ENCODE measurements around the gene XIRP2.

XIRP2 gene

GRCh38 chr2:167292430-167293171, 404.3 kb downstream of the XIRP2 start, which contains the start of gene B3GALT1:
B3GALT1 (plus strand) TSS chr2:167293001.
- DNase-seq (ENCODE audit: low read depth in 3 of 3): peak in 2 of 3 experiments; percentile 28 to 64

- no peak for DNase-seq (ENCODE audit: low read depth in 3 of 3)
Observed at GRCh38 chr2:167293172-167293781, 405.0 kb downstream of the XIRP2 start.

GRCh38 chr2:167293943-167294775, 405.9 kb downstream of the XIRP2 start:
- DNase-seq (ENCODE audit: low read depth in 3 of 3): peak in 1 of 3 experiments; percentile 2

- no peak for DNase-seq (ENCODE audit: low read depth in 3 of 3)
Observed at GRCh38 chr2:167294776-167295140, 406.5 kb downstream of the XIRP2 start.

GRCh38 chr2:167297292-167297691, 409.0 kb downstream of the XIRP2 start:
- DNase-seq (ENCODE audit: low read depth in 3 of 3): no peak

GRCh38 chr2:167298017-167298416, 409.7 kb downstream of the XIRP2 start:
- no peak for DNase-seq (ENCODE audit: low read depth in 3 of 3)

Data from stimulated activated CD4-positive, alpha-beta T cell treated with anti-CD3 and anti-CD28 coated beads, TNF-alpha, amount 100 ng/mL, for 24 hours (primary cell).